ENCODE data around the gene SORCS2. TPM values are rescaled to one million over a fixed set of nuclear protein-coding genes. Genes with fewer than 3 reads are reported as not detected.

SORCS2 gene
- total and polyA plus RNA-seq, 2 of the 8 experiments (the other 6 are each of a cell fraction or from before 2014, with no cell fraction given) = 0.36 to 1.8 TPM

DNA sequence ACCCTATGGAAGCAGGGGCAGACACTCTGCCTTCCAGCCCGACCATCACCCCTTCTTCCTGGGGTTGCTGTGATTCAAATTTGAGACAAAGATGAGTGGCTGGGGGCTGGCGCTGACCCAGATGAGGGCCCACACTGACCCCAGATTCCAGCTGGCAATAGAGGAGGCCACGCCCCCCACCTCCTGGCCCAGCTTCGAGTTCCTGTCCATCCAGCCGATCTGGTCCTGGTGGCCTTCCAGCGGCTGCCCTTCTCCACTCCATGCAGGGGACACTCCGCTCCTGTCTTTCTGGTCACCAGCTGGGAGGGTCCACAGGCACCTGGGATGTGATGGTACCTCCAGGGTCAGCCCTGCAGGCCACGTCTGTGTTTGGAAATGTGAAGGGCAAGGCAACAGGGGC lies 340.9 kb downstream of the SORCS2 start (continued):
- TF ChIP-seq EZH2 (IDR thresholded peaks at IDR 0.05; ENCODE audit: low read depth, low read length, severe bottlenecking) = no peak
